HEK293 (cell line): ENCODE results near the gene CCDC150.

Experiments
- CTCF ChIP-seq: fragments of 450-650 bp; formaldehyde crosslinking; IDR thresholded peaks from 2 replicates; pipeline ENCODE4 v1.5.1; 2016; ENCODE audit warnings: missing biosample characterization, missing genetic modification characterization
- KLF9 ChIP-seq: fragments of 450-650 bp; formaldehyde crosslinking; IDR thresholded peaks from 2 replicates; pipeline ENCODE4 v1.5.1; 2016; ENCODE audit warnings: missing biosample characterization, missing genetic modification characterization, low read depth
- RBAK ChIP-seq: fragments of 450-650 bp; formaldehyde crosslinking; IDR thresholded peaks from 2 replicates; pipeline ENCODE4 v1.5.1; 2016; ENCODE audit warnings: missing biosample characterization, missing genetic modification characterization
- ZNF354C ChIP-seq: fragments of 450-650 bp; formaldehyde crosslinking; IDR thresholded peaks from 2 replicates; pipeline ENCODE4 v1.5.1; 2016; ENCODE audit warnings: missing biosample characterization, missing genetic modification characterization, low read depth, borderline replicate concordance

DNA sequence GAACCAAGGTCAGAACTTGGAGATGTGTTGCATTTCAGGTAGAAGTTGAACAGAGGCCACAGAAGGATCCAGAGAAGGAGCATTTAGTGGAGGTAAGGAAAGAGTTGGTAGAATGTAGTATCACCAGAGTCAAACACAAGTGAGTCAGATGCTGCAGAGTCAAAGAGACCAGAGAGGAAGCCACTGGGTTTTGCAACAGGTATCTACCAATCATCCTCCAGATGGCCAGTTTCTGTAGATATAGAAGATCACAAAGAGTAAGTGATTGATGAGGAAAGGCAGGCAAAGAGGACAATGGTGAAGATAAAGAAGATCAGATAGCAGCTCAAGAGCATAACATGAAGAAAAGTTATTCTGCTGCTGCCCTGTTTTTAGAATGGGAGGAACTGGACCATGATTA is 84.1 kb downstream of the CCDC150 start:
- TF ChIP-seq CTCF (no peak), KLF9 (no peak), RBAK (tag by site-specific recombination) (no peak), ZNF354C (tag by site-specific recombination) (no peak)
